Activated CD8-positive, alpha-beta T cell treated with anti-CD3 and anti-CD28 coated beads, Interleukin-2, amount 10 ng/mL, durations not matched to agents 7 days and 5 days (primary cell): Measurements from ENCODE around the gene DUSP3. TPM values are rescaled to one million over a fixed set of nuclear protein-coding genes. Genes with fewer than 3 reads are reported as not detected.
A peak's percentile ranks its signal among the peaks of the same experiment; 100 is the strongest.

Experiments
- ATAC-seq: fragments of 150-1000 bp; cut with Tn5 transposase; one replicate; pipeline ENCODE4 v1.10.0; 2021; ENCODE audit warnings: moderate library complexity
- CTCF ChIA-PET: fragments of 350-600 bp; sonication (Branson Sonifier 250); formaldehyde crosslinking; loops from one replicate; lab custom pipeline; 2021; ENCODE audit warnings: antibody characterized with exemption; lab: Charles Lee
- POLR2A ChIA-PET: fragments of 350-600 bp; sonication (Branson Sonifier 250); formaldehyde crosslinking; loops from one replicate; lab custom pipeline; 2021; ENCODE audit warnings: antibody characterized with exemption; lab: Charles Lee
- DNase-seq: peaks from one replicate; pipeline ENCODE4 v3.0.0-alpha.2; 2020
- H3K27ac Mint-ChIP-seq: one replicate; pipeline ENCODE4 v1.8.0; 2021; ENCODE audit warnings: mild to moderate bottlenecking, mixed read lengths
- H3K27me3 Mint-ChIP-seq: one replicate; pipeline ENCODE4 v1.8.0; 2021; ENCODE audit warnings: low read depth, mixed read lengths
- H3K36me3 Mint-ChIP-seq: one replicate; pipeline ENCODE4 v1.8.0; 2021; ENCODE audit warnings: low read depth, mixed read lengths
- H3K4me1 Mint-ChIP-seq: one replicate; pipeline ENCODE4 v1.8.0; 2021; ENCODE audit warnings: low read depth, mixed read lengths
- H3K4me3 Mint-ChIP-seq: one replicate; pipeline ENCODE4 v1.8.0; 2021; ENCODE audit warnings: mild to moderate bottlenecking, mixed read lengths
- H3K9me3 Mint-ChIP-seq: one replicate; pipeline ENCODE4 v1.8.0; 2022; ENCODE audit warnings: mixed read lengths; ENCODE audit not compliant: insufficient read depth
- total RNA-seq, 2 experiments: library from RNA; stranded (reverse); gene quantifications; one replicate each; pipeline ENCODE4 v1.2.3, GENCODE V29; 2021

Gene DUSP3
- total RNA-seq, 2 experiments from 2014 or later = 9.2 to 14.7 TPM

- Mint-ChIP-seq H3K4me3 (no peak overlapping the region), H3K27me3 (peaks cover 4% of the 10 kb centered on the region), H3K4me1 (peaks cover 15% of the 10 kb centered on the region), H3K9me3 (no peaks in the 10 kb centered on the region), H3K27ac (no peak overlapping the region), H3K36me3 (peaks cover 2% of the 10 kb centered on the region)
- ChIA-PET CTCF (interaction anchor here (0.5 to 2.4 kb wide), 5 partner anchors 30 to 42 kb away, joined by 3 to 8 read pairs (median 4); no protein-coding TSS in a partner anchor), POLR2A (no interaction called here)
- DNase-seq (no peak), ATAC-seq (no peak)
Measured at GRCh38 chr17:43723697-43724359, 54.9 kb downstream of the DUSP3 start.

- Mint-ChIP-seq H3K4me1 (peaks cover 15% of the 10 kb centered on the region), H3K27ac (no peak overlapping the region), H3K4me3 (no peak overlapping the region), H3K9me3 (no peaks in the 10 kb centered on the region), H3K36me3 (peaks cover 2% of the 10 kb centered on the region), H3K27me3 (peaks cover 10% of the 10 kb centered on the region)
- DNase-seq = no peak
- ATAC-seq = no peak
- ChIA-PET POLR2A (no interaction called here), CTCF (interaction anchor here (0.9 to 2.4 kb wide), 4 partner anchors 28 to 49 kb away, joined by 3 to 8 read pairs (median 5); no protein-coding TSS in a partner anchor)
Measured at GRCh38 chr17:43722870-43723665, 55.7 kb downstream of the DUSP3 start.

- no peak overlapping the region for H3K27ac Mint-ChIP-seq
- peaks cover 15% of the 10 kb centered on the region for H3K4me1 Mint-ChIP-seq
- ChIA-PET CTCF (interaction anchor here (0.9 to 2.4 kb wide), 3 partner anchors 27 to 48 kb away, joined by 3 to 8 read pairs (median 6); no protein-coding TSS in a partner anchor), POLR2A (no interaction called here)
- no peaks in the 10 kb centered on the region for H3K9me3 Mint-ChIP-seq
- peaks cover 2% of the 10 kb centered on the region for H3K36me3 Mint-ChIP-seq
- DNase-seq (no peak), ATAC-seq (no peak)
- H3K4me3 Mint-ChIP-seq = no peak overlapping the region
- H3K27me3 Mint-ChIP-seq = peaks cover 11% of the 10 kb centered on the region
Measured at GRCh38 chr17:43722269-43722619, 56.5 kb downstream of the DUSP3 start.

GRCh38 chr17:43721537-43722268 is 57.1 kb downstream of the DUSP3 start:
- Mint-ChIP-seq H3K27me3 (peaks cover 14% of the 10 kb centered on the region), H3K9me3 (no peaks in the 10 kb centered on the region), H3K4me1 (peaks cover 15% of the 10 kb centered on the region), H3K36me3 (peaks cover 2% of the 10 kb centered on the region), H3K4me3 (peak overlapping the region; percentile 88), H3K27ac (peak overlapping the region; percentile 72)
- POLR2A ChIA-PET = no interaction called here
- ATAC-seq (no peak), DNase-seq (no peak)
- CTCF ChIA-PET = interaction anchor here (0.9 to 2.4 kb wide), 4 partner anchors 27 to 124 kb away, joined by 3 to 8 read pairs (median 4); no protein-coding TSS in a partner anchor

- H3K27ac Mint-ChIP-seq = peak overlapping the region; percentile 96
- peaks cover 15% of the 10 kb centered on the region for H3K4me1 Mint-ChIP-seq
- ChIA-PET CTCF (interaction anchor here (0.6 to 1.5 kb wide), 3 partner anchors 40 to 126 kb away, joined by 3 to 4 read pairs (median 3); no protein-coding TSS in a partner anchor), POLR2A (interaction anchor here (1.1 kb wide), 1 partner anchor 20 kb away, joined by 4 read pairs; no protein-coding TSS in a partner anchor)
- H3K4me3 Mint-ChIP-seq = peak overlapping the region; percentile 88
- peaks cover 21% of the 10 kb centered on the region for H3K27me3 Mint-ChIP-seq
- peak; percentile 95 for ATAC-seq
- peak; percentile 82 for DNase-seq
- H3K9me3 Mint-ChIP-seq = no peaks in the 10 kb centered on the region
- H3K36me3 Mint-ChIP-seq = peaks cover 2% of the 10 kb centered on the region
Measured at GRCh38 chr17:43720311-43721060, 58.3 kb downstream of the DUSP3 start.

GRCh38 chr17:43719578-43719977 is 59.2 kb downstream of the DUSP3 start:
- peaks cover 17% of the 10 kb centered on the region for H3K4me1 Mint-ChIP-seq
- peaks cover 27% of the 10 kb centered on the region for H3K27me3 Mint-ChIP-seq
- CTCF ChIA-PET = interaction anchor here (1.0 kb wide), 1 partner anchor 46 kb away, joined by 4 read pairs; no protein-coding TSS in a partner anchor
- H3K4me3 Mint-ChIP-seq = peak overlapping the region; percentile 88
- H3K9me3 Mint-ChIP-seq = no peaks in the 10 kb centered on the region
- H3K27ac Mint-ChIP-seq = peak overlapping the region; percentile 96
- POLR2A ChIA-PET = interaction anchor here (1.1 kb wide), 2 partner anchors 19 to 21 kb away, joined by 3 to 4 read pairs; no protein-coding TSS in a partner anchor
- ATAC-seq (no peak), DNase-seq (no peak)
- peaks cover 2% of the 10 kb centered on the region for H3K36me3 Mint-ChIP-seq

GRCh38 chr17:43718544-43718943 is 60.2 kb downstream of the DUSP3 start:
- Mint-ChIP-seq H3K36me3 (peaks cover 2% of the 10 kb centered on the region), H3K9me3 (no peaks in the 10 kb centered on the region), H3K4me3 (no peak overlapping the region), H3K4me1 (peaks cover 23% of the 10 kb centered on the region), H3K27me3 (peaks cover 34% of the 10 kb centered on the region), H3K27ac (no peak overlapping the region)
- CTCF ChIA-PET = no interaction called here
- ATAC-seq = no peak
- DNase-seq = no peak
- POLR2A ChIA-PET = interaction anchor here (1.1 kb wide), 1 partner anchor 22 kb away, joined by 3 read pairs; no protein-coding TSS in a partner anchor

- DNase-seq = no peak
- H3K9me3 Mint-ChIP-seq = no peaks in the 10 kb centered on the region
- H3K4me3 Mint-ChIP-seq = no peak overlapping the region
- POLR2A ChIA-PET = no interaction called here
- no peak for ATAC-seq
- H3K4me1 Mint-ChIP-seq = peaks cover 28% of the 10 kb centered on the region
- peaks cover 2% of the 10 kb centered on the region for H3K36me3 Mint-ChIP-seq
- H3K27me3 Mint-ChIP-seq = peaks cover 37% of the 10 kb centered on the region
- CTCF ChIA-PET = interaction anchor here (0.7 to 1.6 kb wide), 3 partner anchors 41 to 397 kb away, joined by 3 to 7 read pairs (median 3); partner anchors contain the start of gene SOST
- H3K27ac Mint-ChIP-seq = no peak overlapping the region
Measured at GRCh38 chr17:43717913-43718312, 60.9 kb downstream of the DUSP3 start.

Other genes with a start within 250 kb of the DUSP3 start
- 1 to 10 TPM; 2.7 to 3.9 TPM for gene ETV4, start 232.6 kb downstream of the DUSP3 start, total RNA-seq
- gene MEOX1, start 117.1 kb downstream of the DUSP3 start, total RNA-seq = 1 to 10 TPM; 5.4 to 6.9 TPM
- not detected for gene SOST, start 20.2 kb downstream of the DUSP3 start, total RNA-seq
- not detected for gene CFAP97D1, start 1.5 kb upstream of the DUSP3 start, total RNA-seq
- not detected for gene MPP3, start 54.2 kb upstream of the DUSP3 start, total RNA-seq
- not detected for gene CD300LG, start 68.2 kb upstream of the DUSP3 start, total RNA-seq
- gene MPP2, start 128.6 kb upstream of the DUSP3 start, total RNA-seq = 1 to 10 TPM; 1.2 to 1.8 TPM
- not detected for gene PPY, start 163.5 kb upstream of the DUSP3 start, total RNA-seq
- gene PYY, start 175.0 kb upstream of the DUSP3 start, total RNA-seq = not detected
- under 1 TPM; 0.68 to 0.78 TPM for gene NAGS, start 225.6 kb upstream of the DUSP3 start, total RNA-seq
- 10 to 100 TPM; 24.3 to 26.0 TPM for gene TMEM101, start 236.0 kb upstream of the DUSP3 start, total RNA-seq